KBM-7 (cell line): Measurements from ENCODE around the gene LGALS1.

Experiments
- DNase-seq: peaks from one replicate; pipeline ENCODE4 v3.0.0-alpha.2; 2015
- in situ Hi-C: fragments of 300-500 bp; cut with MboI; formaldehyde crosslinking; loops from 2 replicates; pipeline ENCODE4 v1.14.3; 2020; ENCODE audit warnings: low sequenced_read_pairs, low pct_unique_long_range_greater_than_20kb, mixed read lengths

Gene LGALS1

GRCh38 chr22:37674951-37675929, at the start of gene LGALS1:
TSS of gene LGALS1 (plus strand) at chr22:37675636. CDS start at chr22:37675703, 67 bp downstream.
- in situ Hi-C loops, result no loop called here
- DNase-seq, result peak; percentile 84

- in situ Hi-C loops, result no loop called here
Observed at GRCh38 chr22:37625737-37626136, 49.7 kb upstream of the LGALS1 start.

GRCh38 chr22:37626144-37626543, 49.3 kb upstream of the LGALS1 start:
- in situ Hi-C loops, result no loop called here

More at GRCh38 chr22:37625737-37626136, 49.7 kb upstream of the LGALS1 start:
- no peak for DNase-seq

GRCh38 chr22:37626556-37627075, 48.8 kb upstream of the LGALS1 start:
- in situ Hi-C loops, result no loop called here

More at GRCh38 chr22:37626144-37626543, 49.3 kb upstream of the LGALS1 start:
- DNase-seq, result no peak

GRCh38 chr22:37627121-37627520, 48.3 kb upstream of the LGALS1 start:
- DNase-seq, result no peak
- in situ Hi-C loops, result no loop called here

More at GRCh38 chr22:37626556-37627075, 48.8 kb upstream of the LGALS1 start:
- no peak for DNase-seq

GRCh38 chr22:37627545-37627944, 47.9 kb upstream of the LGALS1 start:
- DNase-seq, result no peak
- in situ Hi-C loops, result no loop called here

GRCh38 chr22:37628830-37629229, 46.6 kb upstream of the LGALS1 start:
- in situ Hi-C loops, result no loop called here
- DNase-seq, result no peak

GRCh38 chr22:37629928-37630327, 45.5 kb upstream of the LGALS1 start:
- in situ Hi-C loops, result no loop called here
- DNase-seq, result no peak

- in situ Hi-C loops, result no loop called here
- no peak for DNase-seq
Observed at GRCh38 chr22:37630839-37631435, 44.5 kb upstream of the LGALS1 start.

GRCh38 chr22:37631448-37632173, 43.8 kb upstream of the LGALS1 start:
- no peak for DNase-seq
- in situ Hi-C loops, result no loop called here

- no peak for DNase-seq
- in situ Hi-C loops, result no loop called here
Observed at GRCh38 chr22:37632174-37633088, 43.0 kb upstream of the LGALS1 start.

GRCh38 chr22:37633089-37633624, 42.3 kb upstream of the LGALS1 start:
- in situ Hi-C loops, result no loop called here
- DNase-seq, result no peak

GRCh38 chr22:37633625-37634416, 41.6 kb upstream of the LGALS1 start:
- peak; percentile 97 for DNase-seq
- in situ Hi-C loops, result no loop called here

- in situ Hi-C loops, result no loop called here
- DNase-seq, result no peak
Observed at GRCh38 chr22:37634417-37634924, 41.0 kb upstream of the LGALS1 start.

- in situ Hi-C loops, result no loop called here
- no peak for DNase-seq
Observed at GRCh38 chr22:37635157-37635556, 40.3 kb upstream of the LGALS1 start.

GRCh38 chr22:37636186-37636948, 39.1 kb upstream of the LGALS1 start:
- in situ Hi-C loops, result no loop called here
- peak; percentile 62 for DNase-seq

- DNase-seq, result no peak
- in situ Hi-C loops, result no loop called here
Observed at GRCh38 chr22:37636949-37637273, 38.5 kb upstream of the LGALS1 start.
